GM21723 (cell line): ENCODE data around the gene BAIAP2L2.
"Not testable (repeated sequence)": the region's sequence is repeated elsewhere in the genome, so short reads cannot be mapped to it uniquely, and the experiment has no call there.

Source experiments
- ATAC-seq: cut with Tn5 transposase; IDR thresholded peaks from one replicate; pipeline ENCODE4 v1.9.1; 2021; ENCODE audit warnings: mild to moderate bottlenecking, moderate library complexity; ENCODE audit not compliant: unreplicated experiment

Gene BAIAP2L2, protein sequence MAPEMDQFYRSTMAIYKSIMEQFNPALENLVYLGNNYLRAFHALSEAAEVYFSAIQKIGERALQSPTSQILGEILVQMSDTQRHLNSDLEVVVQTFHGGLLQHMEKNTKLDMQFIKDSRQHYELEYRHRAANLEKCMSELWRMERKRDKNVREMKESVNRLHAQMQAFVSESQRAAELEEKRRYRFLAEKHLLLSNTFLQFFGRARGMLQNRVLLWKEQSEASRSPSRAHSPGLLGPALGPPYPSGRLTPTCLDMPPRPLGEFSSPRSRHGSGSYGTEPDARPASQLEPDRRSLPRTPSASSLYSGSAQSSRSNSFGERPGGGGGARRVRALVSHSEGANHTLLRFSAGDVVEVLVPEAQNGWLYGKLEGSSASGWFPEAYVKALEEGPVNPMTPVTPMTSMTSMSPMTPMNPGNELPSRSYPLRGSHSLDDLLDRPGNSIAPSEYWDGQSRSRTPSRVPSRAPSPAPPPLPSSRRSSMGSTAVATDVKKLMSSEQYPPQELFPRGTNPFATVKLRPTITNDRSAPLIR

DNA sequence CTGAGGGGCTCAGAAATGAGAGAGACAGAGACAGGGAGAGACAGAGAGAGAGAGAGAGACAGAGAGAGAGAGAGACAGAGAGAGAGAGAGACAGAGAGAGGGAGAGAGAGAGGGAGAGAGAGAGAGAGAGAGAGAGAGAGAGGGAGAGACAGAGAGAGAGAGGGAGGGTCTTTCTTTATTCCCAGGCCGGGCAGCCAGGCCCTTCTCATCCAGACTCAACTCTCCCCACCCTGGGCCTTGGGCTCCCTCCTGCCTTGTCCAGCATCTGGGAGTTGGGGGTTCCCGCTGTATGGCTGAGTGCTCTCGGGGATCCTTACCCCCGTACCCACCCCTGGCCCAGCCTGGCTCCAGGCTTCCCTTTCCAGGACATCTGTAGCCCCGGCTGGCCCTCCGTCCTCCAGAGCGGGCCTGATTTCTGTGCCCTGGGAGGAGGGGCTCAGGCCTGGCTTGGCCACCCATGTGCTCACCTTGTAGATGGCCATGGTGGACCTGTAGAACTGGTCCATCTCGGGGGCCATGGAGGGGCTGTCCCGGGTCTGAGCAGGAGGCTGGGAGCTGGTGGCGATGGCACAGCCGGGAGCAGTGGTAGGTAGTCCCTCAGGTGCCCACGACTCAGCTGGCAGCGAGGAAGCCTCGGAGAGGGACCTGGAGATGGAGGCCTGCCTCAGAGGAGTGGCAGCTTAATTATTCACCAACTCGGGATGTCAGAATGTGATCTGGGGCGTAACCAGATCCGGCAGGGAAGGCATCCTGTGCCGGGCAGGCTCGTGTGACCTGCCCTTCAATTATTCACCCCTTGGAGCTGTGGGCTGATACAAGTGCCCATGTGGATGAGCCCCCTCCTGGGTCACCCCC is at the start of gene BAIAP2L2:
Gene BAIAP2L2, minus strand, starts transcription at position 677 of the 855 bp plus-strand sequence. Its CDS starts 159 bp downstream, at position 518.
- no peak for ATAC-seq

DNA sequence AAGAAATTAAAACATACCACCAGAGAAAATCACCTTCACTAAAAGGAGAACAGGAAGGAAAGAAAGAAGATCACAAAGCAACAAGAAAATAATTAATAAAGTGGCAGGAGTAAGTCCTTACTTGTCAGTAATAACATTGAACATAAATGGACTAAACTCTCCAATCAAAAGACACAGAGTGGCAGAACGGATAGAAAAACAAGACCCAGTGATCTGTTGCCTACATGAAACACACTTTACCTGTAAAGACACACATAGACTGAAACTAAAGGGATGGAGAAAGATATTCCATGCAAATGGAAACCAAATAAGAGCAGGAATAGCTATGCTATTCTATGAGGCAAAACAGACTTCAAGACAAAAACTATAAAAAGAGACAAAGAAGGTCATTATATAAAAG is 45.2 kb upstream of the BAIAP2L2 start:
- ATAC-seq: no peak

DNA sequence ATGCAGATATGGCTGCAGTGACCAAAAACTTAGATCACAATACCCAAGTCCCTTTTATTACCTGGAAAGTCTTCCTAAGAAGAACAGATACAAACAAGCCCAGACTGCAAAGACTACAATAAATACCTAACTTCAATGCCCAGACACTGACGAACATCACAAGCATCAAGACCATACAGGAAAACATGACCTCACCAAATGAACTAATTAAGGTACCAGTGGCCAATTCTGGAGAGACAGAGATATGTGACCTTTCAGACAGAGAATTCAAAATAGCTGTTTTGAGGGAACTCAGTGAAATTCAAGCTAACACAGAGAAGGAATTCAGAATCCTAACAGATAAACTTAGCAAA is 44.1 kb upstream of the BAIAP2L2 start:
- not testable (repeated sequence) for ATAC-seq

DNA sequence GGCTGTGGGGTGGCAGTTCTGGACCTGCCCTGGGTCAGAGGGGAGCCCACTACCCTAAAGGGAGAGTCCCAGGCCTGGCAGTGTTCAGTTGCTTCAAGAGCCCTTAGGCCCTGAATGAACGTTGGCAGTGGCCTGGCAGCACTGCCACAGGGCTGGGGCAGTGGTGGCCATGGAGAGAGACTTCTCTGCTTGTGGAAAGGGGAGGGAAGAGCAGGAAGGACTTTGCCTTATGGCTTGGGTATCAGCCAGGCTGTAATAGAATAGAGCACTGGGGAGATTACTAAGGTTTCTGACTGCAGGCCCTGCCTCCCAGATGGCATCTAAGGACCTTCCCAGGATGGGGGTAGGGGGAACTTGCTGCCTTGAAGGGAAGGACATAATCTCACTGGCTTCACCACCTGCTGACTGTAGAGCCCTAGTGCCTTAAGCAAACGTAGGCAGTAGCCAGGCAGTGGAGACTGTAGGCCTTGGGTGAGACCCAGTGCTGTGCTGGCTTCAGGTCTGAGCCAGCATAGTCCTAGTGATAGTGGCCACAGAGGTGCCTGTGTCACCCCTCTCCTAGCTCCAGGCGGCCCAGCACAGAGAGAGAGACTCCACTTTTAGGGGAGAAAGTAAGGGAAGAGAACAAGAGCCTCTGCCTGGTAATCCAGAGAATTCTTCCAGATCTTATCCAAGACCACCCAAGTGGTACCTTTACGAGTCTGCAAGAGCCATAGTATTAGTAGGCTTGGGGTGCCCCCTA is 43.5 kb upstream of the BAIAP2L2 start:
- ATAC-seq: no peak

DNA sequence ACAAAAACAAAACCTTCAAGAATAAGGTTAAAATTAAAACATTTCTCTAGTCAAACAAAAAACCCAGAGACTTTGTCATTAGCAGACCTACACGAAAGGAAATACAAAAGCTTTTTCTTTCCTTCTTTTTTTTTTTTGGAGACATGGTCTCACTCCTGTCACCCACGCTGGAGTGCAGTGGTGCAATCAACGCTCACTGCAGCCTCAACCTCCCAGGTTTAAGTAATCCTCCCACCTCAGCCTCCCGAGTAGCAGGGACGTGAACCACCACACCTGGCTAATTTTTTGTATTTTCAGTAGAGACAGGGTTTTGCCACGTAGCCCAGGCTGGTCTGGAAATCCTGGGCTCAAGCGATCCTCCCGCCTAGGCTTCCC is 40.6 kb upstream of the BAIAP2L2 start:
- ATAC-seq: no peak

DNA sequence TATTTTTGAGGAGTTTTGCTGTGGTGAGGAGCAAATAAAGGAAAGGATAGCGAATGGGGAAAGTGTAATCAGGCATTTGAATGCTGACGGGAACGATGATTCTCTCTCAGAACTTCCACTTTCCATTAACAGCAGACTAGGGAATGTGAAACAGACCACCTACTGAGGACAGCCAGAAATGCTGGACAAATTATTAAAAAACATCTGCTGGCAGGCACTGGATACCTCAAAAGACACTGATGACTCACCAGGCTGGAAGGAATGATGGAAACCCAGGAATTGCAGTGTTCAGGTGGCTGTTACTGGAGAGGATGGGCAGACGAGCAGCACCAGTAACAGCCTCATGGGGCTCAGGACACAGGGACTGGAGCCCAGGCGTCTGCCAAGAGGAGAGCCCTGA is 37.8 kb upstream of the BAIAP2L2 start:
- no peak for ATAC-seq

DNA sequence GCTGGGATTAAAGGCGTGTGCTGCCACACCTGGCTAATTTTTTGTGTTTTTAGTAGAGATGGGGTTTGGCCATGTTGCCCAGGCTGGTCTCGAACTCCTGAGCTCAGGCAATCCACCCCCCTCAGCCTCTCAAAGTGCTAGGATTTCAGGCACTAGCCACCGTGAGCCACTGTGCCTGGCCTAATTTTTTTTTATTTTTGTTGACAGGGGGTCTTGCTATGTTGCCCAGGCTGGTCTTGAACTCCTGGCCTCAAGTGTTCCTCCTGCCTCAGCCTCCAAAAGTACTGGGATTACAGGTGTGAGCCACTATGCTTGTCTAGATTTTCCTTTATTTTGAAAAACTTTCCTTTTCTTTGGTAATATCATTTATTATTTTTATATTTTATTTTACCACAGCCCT is 35.7 kb upstream of the BAIAP2L2 start:
- not testable (repeated sequence) for ATAC-seq

DNA sequence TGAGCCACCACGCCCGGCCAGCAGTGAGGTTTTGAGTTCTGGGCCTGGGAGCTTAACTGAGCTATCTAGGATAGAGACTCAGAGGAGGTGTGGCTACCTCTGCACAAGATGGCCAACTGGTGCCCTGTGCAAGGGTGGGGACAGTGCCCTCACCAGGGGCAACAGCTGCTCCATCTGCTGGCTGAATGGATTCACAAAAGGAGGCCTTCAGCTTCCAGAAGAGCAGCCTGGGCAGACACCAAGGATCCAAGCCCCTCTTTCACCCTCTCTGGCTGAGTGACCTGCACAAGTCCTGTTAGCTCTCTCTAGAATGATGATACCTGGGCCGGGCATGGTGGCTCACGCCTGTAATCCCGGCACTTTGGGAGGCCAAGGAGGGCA is 33.5 kb upstream of the BAIAP2L2 start:
- ATAC-seq: no peak

DNA sequence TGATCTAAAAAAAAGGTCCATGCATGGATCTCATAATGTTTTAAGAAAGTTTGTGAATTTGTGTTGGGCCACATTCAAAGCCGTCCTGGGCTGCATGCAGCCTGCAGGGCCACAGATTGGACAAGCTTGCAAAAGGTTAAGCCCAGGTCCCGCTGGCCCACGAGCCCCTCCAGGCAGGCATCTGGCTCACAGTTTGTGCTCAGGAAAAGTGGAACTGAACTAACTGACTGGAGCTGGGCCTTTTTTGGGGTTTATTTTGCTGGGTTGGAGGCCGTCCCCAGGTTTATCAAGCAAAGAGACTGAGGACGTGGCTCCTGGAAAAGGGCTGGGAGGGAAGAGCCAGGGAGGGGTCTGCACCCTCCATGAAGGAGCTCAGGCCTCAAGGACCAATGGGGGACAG is 32.1 kb upstream of the BAIAP2L2 start:
- no peak for ATAC-seq

DNA sequence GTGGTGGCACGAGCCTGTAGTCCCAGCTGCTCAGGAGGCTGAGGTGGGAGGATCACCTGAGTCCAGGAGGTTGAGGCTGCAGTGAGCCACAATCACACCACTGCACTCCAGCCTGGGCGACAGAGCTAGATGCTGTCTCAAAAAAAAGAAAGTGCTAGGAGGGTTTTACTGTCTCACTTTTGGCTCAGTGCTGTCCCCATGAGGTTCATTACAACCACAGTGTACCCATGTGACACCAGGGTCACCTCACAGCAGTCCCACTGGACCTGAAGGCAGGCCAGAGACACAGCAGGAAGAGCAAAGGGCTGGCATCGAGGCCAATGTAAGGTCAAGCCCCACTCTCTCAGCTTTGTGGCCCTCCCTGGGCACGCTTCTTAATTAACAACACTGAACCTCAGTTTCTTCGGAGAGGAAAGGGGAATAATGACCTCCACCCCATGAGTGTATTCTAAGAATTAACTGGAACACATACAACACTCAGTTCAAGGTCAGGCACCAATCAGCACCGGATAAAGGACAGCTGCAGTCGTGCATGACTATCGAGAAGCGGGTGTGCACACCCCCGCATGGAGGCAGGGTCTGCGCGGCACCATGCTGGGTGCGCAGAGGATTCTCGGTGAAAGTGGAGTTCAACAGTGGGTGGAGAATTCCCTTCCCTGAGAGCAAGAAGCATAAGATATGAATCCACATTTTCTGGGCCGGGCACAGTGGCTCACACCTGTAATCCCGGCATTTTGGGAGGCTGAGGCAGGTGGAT is 30.9 kb upstream of the BAIAP2L2 start:
- no peak for ATAC-seq

DNA sequence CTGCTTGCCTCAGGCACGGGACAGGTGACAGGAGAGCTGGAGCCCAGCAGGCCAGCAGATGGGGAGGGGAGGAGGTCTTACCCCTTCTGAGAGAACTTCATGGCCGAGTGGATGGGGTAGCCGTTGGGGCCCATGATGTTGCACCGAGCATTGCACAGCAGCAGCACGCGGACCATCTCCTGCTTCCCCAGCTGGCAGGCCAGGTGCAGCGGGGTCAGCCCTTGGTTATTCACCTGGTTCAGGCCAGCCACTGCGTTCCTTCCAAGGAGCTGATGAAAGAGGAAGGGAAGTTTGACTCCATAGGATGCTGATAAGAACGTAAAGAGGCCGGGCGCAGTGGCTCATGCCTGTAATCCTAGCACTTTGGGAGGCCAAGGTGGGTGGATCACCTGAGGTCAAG is 29.4 kb upstream of the BAIAP2L2 start:
- ATAC-seq: no peak

DNA sequence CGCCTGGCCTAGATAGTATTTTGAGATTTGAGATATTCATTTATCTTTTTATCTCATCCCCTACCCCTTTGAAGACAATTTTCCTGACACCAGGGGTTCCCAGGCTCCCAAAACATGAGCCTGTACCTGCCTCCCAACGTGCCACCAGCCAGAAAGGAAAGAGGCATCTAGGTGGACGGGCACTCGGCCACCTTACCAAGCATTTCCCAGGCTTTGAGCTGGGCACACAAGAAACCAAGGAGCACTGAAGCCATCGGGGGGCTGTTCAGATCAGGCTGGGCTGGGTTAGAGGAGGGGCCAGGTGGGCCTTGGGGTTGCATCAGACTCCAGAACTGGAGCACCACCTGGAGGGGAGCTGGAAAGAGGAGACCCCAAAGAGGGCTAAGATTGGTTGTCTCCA is 28.5 kb upstream of the BAIAP2L2 start:
- ATAC-seq: no peak

DNA sequence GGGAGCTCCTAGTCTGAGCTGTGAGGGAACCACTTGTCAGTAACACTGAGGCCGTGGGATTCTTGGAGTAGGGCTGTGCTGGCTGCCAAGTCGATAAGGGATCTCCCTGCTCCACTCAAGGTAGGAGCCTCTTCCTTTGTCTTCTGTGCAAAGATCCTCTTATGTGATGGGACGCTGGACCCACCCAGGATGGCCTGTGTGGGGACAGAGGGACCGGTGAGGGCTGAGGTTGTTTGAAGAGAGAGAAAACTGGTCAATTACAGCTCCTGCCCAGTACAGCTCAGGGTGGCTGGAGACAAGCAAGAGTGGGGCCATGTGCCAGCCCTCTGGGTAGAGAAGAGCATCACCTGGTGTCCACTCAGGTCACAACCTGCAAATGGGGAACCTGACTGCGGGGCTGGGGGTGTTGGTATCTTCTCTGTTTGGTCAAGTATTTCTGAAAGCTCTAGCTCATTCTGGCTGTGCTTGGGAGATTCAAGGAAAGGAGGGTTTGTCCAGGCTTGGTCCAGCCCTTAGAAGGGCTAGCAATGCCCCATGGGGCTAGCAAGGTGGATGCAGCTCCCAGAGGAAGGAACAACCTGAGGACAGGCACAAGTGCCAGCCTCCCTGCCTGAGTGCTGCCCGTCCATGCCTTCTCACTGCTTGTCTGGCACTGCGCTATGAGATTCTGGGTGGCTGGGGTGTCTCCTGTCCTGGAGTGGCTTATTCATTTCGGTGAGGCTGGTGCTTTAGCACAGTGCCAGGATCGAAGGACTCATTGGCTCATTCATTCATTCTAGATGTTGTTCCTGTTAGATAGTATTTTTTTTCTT is 27.6 kb upstream of the BAIAP2L2 start:
- no peak for ATAC-seq

DNA sequence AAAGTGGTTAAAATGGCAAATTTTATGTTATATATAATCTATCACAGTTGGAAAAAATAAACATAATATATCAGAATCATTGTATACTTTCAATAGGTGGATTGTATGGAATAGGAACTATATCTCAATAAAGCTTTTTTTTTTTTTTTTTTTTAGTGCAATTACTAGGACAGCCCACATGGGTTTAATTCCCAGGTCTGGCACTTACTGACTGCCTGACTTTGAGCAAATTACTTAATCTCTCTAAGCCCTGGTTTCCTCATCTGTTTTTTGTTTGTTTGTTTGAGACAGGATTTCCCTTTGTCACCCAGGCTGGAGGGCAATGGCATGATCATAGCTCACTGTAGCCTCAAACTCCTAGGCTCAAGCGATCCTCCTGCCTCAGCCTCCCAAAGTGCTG is 26.1 kb upstream of the BAIAP2L2 start:
- no peak for ATAC-seq

DNA sequence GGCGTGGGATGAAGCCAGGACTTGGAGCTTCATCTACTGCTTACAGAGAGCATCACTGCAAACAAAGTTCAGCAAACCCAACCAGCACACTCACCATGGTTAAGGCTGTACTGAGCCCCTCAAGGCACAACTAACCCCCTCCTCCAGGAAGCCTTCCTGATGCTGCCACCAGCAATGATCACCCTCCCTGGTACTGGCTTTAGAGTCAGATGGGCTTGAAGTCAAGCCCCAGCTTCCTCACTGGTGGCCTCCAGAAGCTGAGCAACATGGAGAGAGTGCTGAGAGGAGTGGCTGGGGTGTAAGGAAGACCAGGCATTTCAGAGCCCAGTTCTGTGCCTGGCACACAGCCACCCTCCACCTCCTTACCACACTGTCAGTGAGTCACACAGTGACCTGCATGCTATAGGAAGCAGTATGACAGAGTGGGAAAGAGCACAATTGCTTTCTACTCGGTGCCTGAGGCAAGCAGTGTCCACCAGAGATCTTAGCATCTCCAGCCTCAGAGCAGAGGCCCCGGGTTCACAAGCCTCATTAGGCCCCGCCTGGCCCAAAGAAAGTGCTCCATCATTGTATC is 24.7 kb upstream of the BAIAP2L2 start:
- ATAC-seq: no peak

DNA sequence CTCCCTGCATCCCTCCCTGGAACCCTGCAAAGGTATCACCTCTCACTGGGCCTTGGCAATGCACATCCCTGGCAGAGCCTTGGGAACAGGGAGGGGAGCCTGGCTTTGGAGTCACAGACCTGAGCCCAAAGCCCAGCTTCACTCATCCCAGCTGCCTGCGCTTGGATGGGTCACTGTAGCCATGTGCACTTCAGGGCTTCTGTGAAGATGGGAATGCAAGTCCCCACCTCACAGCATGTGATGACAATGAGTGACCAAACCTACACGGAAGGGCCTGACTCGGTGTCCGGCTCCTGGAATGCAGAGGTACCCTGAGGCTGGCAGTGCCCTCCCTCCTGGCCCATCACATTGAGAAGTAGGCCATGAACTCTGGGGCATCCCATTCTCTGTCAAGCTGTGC is 22.8 kb upstream of the BAIAP2L2 start:
- ATAC-seq: no peak

DNA sequence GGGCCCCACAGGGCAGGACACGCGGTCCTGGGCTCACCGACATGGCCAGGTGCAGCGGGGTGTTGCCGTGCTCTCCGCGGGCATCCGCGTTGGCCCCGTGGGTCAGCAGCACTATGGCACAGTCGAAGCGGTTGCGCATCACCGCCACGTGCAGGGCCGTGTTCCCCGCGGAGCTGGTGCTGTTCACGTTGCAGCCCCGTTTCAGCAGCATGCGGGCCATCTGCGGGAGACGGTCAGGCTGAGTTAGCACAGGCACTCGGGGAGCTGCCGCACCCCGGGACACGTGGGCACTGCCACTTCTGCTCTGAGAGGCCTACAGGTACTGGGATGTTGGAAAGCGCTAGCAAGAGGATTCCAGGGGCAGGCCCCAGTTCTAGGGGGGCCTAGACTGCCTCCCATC is 22.3 kb upstream of the BAIAP2L2 start:
- no peak for ATAC-seq

DNA sequence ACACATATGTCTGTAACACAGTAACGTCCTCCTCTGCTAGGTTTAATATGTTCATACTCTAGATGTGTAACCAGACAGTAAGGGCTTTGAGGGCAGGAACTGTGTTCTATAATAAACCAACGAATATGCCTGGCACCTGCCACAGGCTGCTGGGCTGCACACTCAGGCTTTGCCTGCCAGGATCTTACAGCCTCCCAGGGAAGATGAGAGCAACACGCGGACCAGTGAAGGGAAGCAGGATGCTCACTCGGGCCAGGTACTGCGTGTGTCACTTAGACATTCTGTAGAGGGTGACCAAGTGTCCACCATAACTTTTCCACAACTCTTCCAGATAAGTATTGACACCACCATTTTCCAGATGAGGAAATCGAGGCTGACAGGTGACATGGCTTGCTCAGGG is 21.7 kb upstream of the BAIAP2L2 start:
- no peak for ATAC-seq

DNA sequence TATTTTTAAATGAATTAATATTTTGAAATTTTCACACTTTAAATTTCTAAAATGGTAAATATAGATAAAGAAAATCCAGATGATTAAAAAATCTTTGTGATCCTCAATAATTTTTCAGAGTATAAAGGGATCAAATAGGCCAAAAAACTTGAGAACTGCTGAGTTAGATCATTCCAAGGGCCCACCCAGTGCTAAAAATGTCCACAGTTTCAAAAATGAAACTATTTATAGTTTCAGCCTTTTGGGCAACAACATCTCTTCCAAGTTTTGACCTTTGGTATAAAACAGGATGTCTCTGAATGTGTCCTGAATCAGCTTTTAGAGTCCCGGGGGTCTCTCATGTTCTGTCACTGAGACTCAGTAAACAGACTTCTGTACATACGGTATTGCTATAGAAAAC is 20.9 kb upstream of the BAIAP2L2 start:
- no peak for ATAC-seq
